DND-41 (cell line): ENCODE results near the gene RPRM.

ENCODE experiments used
- EZH2 ChIP-seq: IDR thresholded peaks from 3 replicates; pipeline ENCODE4 v1.6.1; 2012; ENCODE audit warnings: borderline replicate concordance, low read depth, mild to moderate bottlenecking, moderate library complexity, low read length, inconsistent platforms; ENCODE audit not compliant: severe bottlenecking
- TF ChIP-seq, protein P1 (sequence below): IDR thresholded peaks from 2 replicates; pipeline ENCODE4 v1.5.1; 2012; ENCODE audit warnings: borderline replicate concordance, low read length, moderate library complexity, mild to moderate bottlenecking; ENCODE audit not compliant: poor library complexity, severe bottlenecking; ENCODE audit errors: extremely low read depth

DNA sequence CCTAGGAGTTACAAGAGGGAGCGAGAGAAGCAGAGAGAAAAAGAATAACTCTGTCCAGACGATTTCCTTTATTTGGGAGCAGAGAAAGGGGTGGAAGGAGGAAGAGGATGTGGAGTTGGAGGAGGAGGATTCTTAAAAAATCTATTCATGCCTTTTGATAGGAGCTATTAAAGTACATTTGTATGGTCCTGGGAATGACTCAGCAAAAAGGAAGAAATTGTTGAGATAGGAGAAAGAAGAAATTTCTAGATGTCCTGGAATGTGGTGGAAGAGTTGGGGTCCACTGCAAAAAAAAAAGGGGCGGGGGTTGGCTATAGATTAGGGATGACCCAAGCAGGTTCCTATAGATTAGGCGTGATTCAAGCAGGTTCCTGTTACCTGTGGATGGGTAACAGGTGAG, 32.4 kb upstream of the RPRM start:
- TF ChIP-seq, protein P1, sequence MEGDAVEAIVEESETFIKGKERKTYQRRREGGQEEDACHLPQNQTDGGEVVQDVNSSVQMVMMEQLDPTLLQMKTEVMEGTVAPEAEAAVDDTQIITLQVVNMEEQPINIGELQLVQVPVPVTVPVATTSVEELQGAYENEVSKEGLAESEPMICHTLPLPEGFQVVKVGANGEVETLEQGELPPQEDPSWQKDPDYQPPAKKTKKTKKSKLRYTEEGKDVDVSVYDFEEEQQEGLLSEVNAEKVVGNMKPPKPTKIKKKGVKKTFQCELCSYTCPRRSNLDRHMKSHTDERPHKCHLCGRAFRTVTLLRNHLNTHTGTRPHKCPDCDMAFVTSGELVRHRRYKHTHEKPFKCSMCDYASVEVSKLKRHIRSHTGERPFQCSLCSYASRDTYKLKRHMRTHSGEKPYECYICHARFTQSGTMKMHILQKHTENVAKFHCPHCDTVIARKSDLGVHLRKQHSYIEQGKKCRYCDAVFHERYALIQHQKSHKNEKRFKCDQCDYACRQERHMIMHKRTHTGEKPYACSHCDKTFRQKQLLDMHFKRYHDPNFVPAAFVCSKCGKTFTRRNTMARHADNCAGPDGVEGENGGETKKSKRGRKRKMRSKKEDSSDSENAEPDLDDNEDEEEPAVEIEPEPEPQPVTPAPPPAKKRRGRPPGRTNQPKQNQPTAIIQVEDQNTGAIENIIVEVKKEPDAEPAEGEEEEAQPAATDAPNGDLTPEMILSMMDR: no peak
- no peak for TF ChIP-seq EZH2
